Measurements from ENCODE around the gene CENPV.

DNA sequence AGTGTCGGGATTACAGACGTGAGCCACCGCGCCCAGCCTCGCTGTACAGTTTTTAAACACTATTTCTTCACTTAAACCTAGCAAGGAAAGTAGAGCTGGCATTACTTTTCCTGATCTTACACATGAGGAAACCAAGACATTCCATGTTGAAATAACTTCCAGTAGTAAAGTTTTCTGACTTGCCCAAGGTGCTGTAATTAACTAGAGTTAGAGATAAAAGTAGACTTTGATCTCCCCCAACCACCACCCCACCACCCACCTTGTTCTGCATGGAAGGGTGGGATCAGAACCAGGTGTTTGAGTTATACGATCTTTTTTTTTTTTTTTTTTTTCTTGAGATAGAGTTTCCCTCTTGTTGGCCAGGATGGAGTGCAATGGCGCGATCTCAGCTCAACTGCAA is 47.1 kb downstream of the CENPV start:
- TF ChIP-seq, protein P1, sequence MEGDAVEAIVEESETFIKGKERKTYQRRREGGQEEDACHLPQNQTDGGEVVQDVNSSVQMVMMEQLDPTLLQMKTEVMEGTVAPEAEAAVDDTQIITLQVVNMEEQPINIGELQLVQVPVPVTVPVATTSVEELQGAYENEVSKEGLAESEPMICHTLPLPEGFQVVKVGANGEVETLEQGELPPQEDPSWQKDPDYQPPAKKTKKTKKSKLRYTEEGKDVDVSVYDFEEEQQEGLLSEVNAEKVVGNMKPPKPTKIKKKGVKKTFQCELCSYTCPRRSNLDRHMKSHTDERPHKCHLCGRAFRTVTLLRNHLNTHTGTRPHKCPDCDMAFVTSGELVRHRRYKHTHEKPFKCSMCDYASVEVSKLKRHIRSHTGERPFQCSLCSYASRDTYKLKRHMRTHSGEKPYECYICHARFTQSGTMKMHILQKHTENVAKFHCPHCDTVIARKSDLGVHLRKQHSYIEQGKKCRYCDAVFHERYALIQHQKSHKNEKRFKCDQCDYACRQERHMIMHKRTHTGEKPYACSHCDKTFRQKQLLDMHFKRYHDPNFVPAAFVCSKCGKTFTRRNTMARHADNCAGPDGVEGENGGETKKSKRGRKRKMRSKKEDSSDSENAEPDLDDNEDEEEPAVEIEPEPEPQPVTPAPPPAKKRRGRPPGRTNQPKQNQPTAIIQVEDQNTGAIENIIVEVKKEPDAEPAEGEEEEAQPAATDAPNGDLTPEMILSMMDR (IDR thresholded peaks at IDR 0.05; ENCODE audit: borderline replicate concordance, extremely low read depth, low read length, poor library complexity, severe bottlenecking) = no peak
- no peak for TF ChIP-seq EZH2 (IDR thresholded peaks at IDR 0.05; ENCODE audit: borderline replicate concordance, low read depth, low read length, severe bottlenecking)
